Neural progenitor cell (in vitro differentiated cells): ENCODE results near the gene WASHC4.
"Not testable (repeated sequence)": the region's sequence is repeated elsewhere in the genome, so short reads cannot be mapped to it uniquely, and the experiment has no call there.

Experiments used
- EZH2phosphoT487 ChIP-seq: fragments of 200-600 bp; sonication (generic); IDR thresholded peaks from 2 replicates; pipeline ENCODE4 v1.6.1; 2017; ENCODE audit warnings: antibody characterized with exemption
- TF ChIP-seq, protein P1 (sequence below): fragments of 200-600 bp; sonication (generic); IDR thresholded peaks from 2 replicates; pipeline ENCODE4 v1.5.1; 2017; ENCODE audit warnings: antibody characterized with exemption, mild to moderate bottlenecking

- TF ChIP-seq, protein P1, sequence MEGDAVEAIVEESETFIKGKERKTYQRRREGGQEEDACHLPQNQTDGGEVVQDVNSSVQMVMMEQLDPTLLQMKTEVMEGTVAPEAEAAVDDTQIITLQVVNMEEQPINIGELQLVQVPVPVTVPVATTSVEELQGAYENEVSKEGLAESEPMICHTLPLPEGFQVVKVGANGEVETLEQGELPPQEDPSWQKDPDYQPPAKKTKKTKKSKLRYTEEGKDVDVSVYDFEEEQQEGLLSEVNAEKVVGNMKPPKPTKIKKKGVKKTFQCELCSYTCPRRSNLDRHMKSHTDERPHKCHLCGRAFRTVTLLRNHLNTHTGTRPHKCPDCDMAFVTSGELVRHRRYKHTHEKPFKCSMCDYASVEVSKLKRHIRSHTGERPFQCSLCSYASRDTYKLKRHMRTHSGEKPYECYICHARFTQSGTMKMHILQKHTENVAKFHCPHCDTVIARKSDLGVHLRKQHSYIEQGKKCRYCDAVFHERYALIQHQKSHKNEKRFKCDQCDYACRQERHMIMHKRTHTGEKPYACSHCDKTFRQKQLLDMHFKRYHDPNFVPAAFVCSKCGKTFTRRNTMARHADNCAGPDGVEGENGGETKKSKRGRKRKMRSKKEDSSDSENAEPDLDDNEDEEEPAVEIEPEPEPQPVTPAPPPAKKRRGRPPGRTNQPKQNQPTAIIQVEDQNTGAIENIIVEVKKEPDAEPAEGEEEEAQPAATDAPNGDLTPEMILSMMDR, result not testable (repeated sequence)
- not testable (repeated sequence) for TF ChIP-seq EZH2phosphoT487
These were observed 12.2 kb upstream of the WASHC4 start for GRCh38 chr12:105095338-105095737.
